Fibroblast of skin of scalp (primary cell): ENCODE results near the gene GAB4.
"Not testable (repeated sequence)": the region's sequence is repeated elsewhere in the genome, so short reads cannot be mapped to it uniquely, and the experiment has no call there.

Source experiments
- DNase-seq: peaks from one replicate; pipeline ENCODE4 v3.0.0-alpha.2; 2013

GAB4 gene

DNA sequence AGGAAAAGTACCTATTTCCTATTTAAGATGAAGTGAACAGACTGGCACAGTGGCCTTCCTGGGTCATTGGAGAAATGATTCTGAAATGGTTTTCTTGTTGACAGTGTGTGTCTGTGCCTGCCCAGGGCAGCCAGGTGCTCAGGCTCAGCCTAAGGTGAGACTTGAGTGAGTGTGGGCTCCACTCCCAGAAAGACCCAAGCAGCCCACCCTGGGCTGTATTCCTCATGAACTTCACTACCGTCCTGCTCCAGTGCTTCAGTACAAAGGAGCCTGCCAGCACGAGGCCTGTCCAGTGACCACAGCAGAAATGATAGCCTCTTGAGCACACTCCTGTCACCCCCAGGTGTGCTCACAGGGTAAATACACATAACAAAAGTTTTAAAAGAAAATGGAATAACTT, 49.5 kb downstream of the GAB4 start:
- DNase-seq, result no peak

DNA sequence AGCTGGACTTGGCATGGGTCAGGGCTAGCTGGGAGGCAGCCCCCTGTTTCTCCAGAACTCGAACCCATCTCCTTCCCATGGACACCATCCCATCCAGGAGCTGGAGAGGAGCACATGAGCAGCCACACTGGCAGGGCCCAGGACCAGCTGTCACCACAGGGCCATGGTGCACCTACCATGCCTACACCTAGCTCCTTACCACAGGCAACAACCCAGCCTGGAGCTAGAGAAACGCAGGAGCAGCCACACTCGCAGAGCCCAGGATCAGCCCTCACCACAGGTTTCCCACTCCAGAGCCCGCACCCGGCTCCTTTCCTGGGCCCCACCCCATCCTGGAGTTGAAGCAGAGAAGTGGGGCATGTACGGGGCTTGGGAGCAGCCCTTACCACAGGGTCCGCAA, 50.2 kb downstream of the GAB4 start:
- DNase-seq, result no peak

DNA sequence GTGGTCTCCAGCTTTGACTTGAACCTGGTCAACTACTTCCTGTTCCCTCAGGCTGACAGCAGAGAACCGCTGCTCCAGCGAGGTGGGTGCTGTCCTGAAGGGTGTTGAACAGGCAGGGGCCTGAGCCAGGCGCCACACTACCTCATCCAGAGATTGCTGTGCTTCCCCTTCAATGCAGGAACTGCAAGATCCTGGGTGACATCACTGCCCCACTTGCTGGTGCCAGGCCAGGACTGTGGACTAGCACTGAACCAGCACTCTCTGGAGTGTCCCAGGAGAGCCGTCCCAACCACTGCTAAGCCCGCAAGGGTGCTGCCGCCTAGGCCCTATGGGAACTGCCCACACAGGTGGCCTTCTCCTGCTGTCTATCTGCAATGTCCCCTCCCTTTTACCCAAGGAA, 51.7 kb downstream of the GAB4 start:
- DNase-seq, result no peak

DNA sequence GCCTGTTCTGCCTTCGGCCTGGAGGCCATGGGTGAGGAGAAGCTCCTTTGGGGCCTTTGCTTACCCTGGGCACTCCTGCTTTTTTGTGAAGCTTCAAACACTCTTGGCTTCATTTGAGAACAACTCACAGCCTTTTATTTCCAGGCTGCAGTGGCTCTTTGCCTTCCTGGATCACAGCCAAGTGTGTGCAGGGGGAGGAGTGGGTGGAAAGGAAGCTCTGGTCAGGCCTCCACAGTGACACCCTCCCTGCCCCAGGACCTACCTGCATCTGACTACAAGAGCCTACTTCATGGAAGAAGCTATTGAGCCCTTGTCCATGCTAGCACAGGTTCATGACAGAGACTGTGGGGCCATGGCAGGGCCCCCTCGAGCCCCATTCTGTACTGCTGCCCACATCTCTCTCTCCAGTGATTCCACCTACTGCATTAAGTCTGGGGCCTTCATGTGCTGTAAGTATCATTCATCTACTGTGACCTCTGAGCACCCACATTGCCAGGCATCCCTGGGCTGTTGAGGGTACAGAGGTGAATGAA, 52.3 kb downstream of the GAB4 start:
- DNase-seq, result no peak

DNA sequence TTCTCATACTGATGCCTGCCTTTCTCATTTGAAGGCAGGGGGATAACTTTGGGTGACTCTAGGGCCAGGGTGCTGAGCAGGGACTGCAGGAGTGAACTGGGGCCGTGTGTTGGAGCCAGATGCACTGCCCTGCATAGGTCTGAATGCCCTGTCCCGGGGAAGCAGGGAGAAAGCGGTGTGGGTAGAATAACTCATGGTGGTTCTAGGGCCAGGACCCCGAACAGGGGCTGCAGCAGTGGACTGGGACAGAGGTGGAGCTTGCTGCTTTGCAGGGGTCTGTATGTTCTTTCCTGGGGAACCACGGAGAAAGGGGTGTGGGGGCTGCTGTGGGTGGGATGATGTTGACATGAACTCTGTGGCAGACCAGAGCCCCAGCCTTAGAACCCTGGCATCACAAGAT, 52.9 kb downstream of the GAB4 start:
- DNase-seq, result no peak

DNA sequence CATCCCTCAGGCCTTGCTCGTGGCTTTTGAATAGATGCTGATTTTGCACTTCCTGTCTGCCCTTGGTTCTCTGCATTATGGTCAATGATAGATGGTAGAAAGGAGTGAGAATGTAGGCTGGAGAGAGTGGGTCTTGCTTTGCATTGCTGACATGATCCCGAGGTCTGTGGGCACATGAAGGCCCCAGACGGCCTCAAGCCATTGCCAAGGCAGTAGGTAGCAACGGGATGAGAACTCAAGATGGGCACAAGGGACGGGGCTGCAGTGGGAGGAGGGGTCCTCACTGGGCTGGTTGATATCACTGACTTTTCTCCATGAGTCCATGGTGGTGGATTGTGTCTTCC, 54.0 kb downstream of the GAB4 start:
- no peak for DNase-seq

DNA sequence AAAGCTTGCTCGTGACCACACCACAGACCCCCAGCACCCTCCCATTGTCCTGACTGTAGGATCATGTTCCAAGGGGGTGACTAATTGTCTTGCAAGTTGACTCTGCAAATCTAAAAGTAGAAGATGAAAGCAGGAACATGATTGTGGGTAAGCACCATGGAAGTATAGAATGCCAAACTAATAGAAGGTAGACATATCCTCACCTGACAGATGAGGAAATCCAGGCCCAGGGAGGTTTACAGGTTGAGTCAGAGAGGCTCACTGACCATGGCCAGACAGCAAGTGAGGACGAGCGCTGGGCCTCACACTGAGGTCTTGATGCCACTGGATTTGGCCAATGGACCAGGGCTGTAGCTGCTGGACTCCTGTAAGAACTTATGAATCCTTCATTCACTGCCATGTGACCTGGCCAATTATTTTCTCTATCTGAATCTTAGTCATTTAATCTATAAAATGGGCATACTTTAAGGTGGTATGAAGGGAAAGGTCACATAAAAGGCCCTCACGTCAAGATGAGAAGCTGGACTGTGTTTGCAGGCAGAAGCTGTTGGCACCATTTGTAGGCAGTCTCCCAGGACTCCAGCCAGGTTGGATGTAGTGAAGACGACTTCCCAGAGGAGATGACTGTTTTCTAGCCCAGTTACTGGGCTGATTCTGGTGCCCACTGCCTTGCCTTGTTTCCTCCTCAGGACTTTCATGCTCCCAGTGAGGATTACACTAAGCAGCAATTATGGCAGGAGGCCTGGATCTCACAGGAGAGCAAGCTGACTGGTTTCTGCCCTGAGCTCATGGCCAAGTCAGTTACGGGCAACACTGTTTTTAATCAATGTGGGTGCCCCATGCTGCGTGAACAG, 54.6 kb downstream of the GAB4 start:
- DNase-seq, result no peak

DNA sequence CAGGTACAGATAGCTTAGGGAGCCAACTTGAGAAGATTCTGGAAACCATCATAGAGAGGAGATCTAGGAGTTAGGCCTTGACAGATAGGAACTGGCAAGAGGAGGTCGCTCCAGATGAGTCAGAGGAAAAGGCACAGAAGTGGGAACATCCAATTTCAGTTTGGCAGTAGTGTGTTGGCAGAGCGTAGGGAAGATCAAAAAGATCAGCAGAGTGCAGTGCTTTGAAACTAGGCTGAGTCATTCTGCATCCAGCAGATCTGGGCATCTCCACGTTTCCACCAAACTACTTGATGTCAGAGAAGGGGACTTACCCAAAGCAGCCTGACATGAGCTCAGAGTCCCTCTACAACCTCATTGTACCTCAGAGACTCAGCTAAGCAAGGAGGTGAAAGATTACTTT, 58.5 kb downstream of the GAB4 start:
- DNase-seq, result no peak

DNA sequence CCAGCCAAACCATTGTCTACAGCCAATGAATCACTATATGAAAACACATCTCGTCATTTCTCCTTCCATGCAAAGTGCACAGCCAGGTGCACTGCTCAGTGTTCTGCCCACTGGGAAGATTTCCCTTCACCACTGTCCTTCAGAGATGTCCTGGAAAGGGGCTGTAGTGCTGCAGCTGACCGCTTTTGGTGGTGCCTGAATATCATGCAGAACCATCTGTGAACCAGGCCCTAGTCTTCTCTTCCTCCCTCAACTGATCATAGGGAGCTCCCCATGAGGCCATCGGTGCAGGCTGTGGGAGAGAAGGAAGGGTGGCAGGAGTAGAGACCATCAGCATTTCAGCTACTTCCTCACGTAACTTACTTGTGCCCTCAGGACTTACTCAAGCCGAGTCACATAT, 70.2 kb downstream of the GAB4 start:
- DNase-seq, result no peak

DNA sequence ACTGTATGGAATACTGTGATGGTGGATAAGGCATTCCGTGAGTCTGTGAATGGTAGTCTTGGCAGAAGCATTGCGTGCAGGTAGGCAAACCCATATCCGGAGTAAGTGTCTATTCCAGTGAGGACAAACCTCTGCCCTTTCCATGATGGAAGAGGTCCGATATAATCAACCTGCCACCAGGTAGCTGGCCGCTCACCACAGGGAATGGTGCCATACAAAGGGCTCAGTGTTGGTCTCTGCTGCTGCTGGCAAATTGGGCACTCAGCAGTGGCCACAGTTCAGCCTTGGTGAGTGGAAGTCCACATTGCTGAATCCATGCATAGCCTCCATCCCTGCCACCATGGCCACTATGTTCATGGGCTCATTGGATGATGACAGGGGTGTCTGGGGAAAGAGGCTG, 70.8 kb downstream of the GAB4 start:
- DNase-seq, result not testable (repeated sequence)

DNA sequence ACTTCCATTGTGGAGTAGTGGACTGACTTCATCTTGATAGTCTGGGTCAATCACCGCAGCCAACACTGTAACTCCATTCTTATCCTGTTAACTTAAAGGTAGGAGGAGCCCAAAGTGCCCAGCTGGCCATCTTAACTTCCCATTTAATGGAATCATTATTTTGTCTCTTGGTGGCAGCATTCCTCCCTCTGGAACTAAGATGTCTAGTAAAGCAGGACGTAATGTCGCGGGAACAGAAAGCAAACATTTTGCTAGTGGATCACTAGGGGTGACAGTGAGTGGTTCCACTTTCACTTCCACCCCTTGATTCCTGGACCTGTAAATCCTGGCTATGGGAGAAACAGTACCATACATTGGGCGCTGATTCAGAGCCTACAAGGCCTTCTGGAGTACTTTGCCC, 71.4 kb downstream of the GAB4 start:
- no peak for DNase-seq

DNA sequence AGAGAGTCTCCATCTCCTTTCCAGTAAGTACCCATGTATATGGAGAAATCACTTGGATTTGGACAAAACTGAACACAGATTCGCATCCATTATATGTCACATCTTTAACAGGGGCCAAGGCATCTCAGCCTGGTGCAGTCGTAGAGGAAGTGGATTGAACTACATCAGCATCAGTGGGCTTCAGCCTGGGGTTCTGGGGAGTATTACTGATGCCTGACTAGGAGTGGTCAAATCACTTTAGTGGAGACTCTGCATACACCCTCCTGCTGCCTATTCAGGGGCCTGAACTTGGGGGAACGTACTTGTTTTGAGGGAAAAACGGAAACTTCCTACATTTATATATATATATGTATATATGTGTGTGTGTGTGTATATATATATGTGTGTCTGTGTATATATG, 72.8 kb downstream of the GAB4 start:
- no peak for DNase-seq

DNA sequence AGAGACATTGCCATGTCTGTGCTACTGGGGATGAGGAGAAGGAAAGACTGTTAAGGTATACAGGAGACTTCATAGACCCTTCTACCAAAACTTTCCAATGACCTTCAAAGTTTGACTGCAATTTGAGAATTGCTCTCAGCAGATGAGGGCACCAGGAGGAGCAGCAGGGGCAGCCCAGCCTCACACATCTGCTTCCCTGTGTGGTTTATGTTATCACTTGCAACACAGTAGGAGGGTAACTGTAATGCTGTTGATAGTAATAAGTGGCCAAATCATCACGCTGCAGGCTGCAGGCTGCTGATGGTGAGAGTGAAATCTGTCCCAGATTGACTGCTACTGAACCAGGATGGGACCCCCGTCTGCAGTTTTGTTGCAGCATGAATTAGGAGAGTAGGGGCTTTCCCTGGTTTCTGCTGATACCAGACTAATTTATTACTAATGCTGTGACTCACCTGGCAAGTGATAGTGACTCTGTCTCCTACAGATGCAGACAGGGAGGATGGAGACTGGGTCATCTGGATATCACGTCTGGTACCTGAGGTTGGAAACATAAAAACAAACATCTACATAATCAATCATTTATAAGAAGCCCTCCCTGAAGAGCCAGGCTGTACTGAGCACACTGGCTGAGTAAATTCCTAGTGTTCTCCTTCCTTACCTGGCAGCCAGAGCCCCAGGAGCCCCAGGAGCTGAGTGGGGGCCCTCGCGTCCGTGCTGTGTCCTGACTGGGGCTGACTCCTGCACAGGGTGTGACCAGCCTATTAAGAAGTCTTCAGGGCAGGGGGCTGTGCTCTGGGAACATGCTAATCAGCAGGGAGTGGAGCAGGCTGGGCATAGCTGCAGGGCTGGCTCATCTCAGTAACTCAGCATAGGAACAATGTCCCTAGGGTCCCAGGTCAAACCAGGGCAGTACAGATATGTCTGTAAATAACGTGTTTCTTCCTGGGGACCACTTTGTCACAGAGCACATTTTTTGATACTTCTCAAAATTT, 74.4 kb downstream of the GAB4 start:
- DNase-seq, result no peak

DNA sequence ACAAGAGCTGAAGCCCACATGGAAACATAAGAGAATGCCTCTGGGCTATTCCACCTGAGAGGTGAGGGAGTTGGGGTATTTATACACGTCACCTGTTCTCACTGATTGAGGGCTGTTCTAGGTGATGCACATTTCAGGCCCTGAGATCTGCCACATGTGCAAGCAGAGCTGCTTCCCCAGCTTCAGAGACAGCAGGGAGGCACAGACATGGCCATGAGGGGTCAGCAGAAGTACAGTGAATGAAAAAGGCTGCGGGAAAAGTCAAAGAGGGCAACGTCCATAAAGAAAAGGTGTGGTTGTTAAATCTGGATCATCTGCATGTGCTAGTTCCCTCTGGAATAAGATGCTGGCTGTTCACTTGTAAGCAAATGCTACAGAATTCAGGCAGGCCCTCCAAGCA, 75.4 kb downstream of the GAB4 start:
- DNase-seq, result no peak

DNA sequence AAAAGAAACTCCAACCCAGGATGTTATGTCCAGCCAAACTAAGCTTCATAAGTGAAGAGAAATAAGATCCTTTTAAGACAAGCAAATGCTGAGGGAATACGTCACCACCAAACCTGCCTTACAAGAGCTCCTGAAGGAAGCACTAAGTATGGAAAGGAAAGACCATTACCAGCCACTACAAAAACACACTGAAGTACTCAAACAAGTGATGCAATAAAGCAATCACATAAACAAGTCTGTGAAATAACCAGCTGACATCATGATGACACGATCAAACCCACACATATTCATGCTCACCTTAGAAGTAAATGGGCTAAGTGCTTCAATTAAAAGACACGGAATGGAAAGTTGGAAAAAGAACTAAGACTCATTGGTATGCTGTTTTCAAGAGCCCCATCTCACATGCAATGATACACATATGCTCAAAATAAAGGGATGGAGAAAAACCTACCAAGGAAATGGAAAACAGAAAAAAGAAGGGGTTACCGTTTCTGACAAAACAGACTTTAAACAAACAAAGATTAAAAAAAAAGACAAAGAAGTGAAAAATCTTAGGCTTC, 82.5 kb downstream of the GAB4 start:
- no peak for DNase-seq

DNA sequence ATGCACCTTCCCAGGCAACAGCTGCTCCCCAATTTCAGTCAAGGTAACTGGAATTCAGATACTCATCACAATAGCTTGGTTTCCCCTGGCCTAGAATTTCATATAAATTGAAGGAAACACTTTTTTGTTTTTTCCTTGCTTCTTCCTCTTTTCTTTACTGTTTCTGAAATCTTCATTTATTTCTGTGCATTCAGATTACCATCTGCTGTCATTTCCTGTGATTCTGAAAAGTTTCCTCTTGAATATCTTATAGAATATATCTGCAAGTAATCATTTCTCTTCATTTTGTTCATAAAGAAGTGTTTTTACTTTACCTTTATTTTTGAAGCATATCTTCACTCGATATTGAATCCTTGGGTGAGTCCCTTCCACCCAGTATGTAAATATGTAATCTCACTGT, 85.3 kb downstream of the GAB4 start:
- no peak for DNase-seq

DNA sequence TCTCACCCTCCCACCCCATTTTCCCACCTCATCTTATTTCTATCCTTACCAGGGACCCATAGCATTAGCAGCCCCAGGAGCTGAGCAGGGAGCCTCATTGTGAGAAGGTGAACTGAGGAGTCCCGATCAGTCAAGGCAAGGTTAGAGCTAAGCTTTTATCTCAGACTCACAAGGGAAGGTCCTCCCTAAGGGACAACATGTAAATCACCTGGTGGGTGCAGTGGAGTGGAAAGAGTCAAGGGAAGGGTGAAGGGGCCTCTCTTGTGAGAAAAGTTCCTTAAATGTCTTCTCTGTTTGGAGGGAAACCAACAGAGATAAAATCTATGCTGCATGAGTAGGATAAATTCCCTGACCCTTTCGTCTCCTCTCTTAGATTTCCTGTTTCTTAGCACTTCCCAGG, 85.9 kb downstream of the GAB4 start:
- no peak for DNase-seq

DNA sequence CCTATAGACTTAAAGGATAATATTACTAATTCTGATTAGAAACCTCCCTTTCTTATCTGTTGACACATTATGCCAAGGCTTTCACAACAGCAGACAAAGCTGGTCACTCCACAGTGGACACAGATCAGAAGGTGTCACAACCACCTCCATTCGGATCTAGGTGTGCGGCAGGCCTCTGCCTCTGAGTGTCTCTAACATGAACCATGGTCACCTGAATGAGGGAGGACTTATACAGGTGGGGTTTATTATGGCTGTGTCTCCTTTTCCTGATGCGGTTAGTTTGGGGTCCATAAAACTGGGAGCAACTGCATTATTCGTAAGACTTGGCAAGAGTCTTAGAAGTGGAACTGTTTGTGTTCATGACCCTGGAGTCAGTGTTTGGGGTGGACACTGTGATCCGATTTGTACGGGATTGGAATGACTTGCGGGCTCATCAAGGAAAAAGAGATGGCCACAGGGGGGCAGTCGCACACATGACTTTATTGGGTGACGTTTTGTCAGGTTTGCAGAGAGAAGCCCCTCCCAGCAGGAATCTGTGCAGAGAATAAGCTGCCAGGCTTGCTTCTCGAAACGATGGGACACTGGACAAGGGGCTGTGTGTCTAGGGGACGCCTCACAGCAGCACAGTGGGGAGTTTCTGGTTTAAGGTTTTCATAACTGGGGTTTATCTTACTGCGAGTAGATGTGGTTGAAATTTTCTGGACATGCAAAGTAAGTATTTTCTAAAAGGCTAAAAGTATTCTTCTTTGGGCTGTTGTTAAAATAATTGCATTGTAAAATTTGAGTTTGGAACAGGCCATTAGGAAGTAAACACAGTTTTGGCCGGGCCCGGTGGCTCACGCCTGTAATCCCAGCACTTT, 90.6 kb downstream of the GAB4 start:
- DNase-seq, result peak; percentile 36

DNA sequence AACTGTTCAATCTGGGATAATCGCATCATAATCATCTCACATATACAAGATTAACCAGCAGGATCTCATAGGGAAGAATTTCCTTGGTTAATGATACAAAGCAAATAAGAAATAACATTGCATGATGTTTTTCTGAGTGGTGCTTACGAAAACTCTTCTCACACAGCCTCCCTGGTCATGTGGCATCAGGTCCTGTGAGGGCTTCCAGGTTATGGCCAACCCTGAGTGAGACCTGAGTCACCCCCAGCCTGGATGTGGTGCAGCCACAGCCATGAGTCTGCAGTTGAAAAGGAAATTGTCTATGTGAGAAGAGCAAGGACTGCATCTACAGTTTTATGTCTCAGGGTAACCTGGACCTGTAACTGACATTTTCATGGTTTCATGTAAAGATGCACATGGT, 92.3 kb downstream of the GAB4 start:
- no peak for DNase-seq

DNA sequence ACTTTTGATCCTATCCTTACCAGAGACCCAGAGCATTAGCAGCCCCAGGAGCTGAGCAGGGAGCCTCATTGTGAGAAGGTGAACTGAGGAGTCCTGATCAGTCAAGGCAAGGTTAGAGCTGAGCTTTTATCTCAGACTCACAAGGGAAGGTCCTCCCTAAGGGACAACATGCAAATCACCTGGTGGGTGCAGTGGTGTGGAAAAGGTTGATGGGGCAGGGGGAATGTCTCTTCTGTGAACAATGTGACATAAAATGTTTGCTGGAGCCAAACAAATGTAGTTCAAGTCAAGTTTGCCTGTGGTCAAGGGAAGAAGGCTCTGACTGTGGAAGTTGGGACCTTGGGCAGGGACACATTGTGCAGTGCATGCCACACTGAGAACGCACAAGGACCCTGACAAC, 93.1 kb downstream of the GAB4 start:
- DNase-seq, result not testable (repeated sequence)

DNA sequence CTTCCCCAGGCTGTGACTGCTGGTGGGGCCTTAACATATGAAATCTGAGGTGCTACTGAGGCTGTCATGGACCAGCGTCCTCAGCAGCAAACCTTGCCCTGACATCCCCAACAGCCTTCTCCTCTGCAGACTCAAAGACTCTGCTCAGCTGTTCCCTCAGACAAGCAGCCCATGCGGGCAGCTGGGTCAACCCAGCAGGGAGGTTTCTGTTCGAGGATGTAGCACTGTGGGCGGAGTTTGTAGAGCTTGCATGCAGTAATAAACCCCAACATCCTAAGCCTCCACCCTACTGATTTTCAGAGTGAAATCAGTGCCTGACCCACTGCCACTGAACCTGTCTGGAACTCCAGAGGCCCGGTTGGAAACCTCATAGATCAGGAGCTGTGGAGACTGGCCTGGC, 94.0 kb downstream of the GAB4 start:
- DNase-seq, result no peak

DNA sequence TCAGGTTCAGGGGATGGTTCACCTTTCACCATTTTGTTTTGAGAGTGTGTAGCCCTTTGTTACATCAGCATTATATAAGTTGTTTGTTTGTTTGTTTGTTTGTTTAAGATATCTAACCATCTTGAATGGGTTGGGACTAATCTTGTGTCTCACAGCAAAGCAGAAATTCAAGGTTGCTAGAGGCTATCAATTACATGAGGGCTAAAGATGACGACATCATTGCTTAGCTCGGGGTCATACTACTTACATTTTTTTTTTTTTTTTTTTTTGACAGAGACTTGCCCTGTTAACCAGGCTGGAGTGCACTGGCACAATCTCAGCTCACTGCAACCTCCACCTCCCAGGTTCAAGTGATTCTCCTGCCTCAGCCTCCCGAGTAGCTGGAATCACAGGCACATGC, 95.7 kb downstream of the GAB4 start:
- DNase-seq, result no peak
